Measurements from ENCODE around the gene BPNT1.

Gene BPNT1

DNA sequence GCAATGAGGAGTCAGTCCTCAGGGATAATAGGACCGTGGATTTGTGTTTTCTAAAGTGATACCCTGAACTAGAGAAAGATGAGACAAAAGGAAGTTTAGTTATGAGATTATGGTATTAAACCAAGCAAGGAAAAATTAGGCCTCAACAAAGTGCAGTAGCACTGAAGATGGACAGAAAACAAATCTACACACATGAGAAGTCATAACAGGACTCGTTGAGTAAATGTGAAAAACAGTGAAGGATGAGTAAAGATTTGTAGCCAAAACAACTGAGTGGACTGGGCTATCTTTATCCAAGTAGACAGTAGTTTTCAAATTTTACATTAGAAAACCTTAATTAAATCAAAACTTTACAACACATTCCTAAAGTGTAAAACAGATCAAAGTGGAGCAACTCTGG, 58.3 kb downstream of the BPNT1 start:
- DNase-seq (ENCODE audit: low spot score): no peak
- TF ChIP-seq, protein P1, sequence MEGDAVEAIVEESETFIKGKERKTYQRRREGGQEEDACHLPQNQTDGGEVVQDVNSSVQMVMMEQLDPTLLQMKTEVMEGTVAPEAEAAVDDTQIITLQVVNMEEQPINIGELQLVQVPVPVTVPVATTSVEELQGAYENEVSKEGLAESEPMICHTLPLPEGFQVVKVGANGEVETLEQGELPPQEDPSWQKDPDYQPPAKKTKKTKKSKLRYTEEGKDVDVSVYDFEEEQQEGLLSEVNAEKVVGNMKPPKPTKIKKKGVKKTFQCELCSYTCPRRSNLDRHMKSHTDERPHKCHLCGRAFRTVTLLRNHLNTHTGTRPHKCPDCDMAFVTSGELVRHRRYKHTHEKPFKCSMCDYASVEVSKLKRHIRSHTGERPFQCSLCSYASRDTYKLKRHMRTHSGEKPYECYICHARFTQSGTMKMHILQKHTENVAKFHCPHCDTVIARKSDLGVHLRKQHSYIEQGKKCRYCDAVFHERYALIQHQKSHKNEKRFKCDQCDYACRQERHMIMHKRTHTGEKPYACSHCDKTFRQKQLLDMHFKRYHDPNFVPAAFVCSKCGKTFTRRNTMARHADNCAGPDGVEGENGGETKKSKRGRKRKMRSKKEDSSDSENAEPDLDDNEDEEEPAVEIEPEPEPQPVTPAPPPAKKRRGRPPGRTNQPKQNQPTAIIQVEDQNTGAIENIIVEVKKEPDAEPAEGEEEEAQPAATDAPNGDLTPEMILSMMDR (IDR thresholded peaks at IDR 0.05; ENCODE audit: extremely low read depth, missing control alignments): no peak

GRCh38 chr1:220028346-220028895, 61.2 kb downstream of the BPNT1 start:
- DNase-seq (ENCODE audit: low spot score): no peak
- TF ChIP-seq, protein P1 (IDR thresholded peaks at IDR 0.05; ENCODE audit: extremely low read depth, missing control alignments): no peak

DNA sequence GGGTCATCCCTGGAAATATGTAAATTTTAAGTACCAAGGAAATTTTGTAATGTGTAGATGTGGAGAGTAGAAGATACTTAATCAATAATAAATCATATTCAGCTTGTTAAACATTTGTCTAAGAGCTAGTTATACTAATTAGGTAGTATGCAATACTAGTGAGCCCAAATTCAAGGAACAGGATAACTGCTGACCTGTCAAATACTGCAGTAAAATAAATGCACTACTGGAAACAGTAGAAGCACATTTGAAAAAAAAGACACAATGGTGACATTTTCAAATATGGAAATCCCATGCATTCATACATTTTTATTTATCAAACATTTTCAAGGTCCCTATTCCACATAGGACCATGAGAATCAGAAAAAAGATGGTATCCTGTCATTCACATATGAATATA, 70.5 kb downstream of the BPNT1 start:
- TF ChIP-seq, protein P1 (IDR thresholded peaks at IDR 0.05; ENCODE audit: extremely low read depth, missing control alignments): no peak
- DNase-seq (ENCODE audit: low spot score): no peak

DNA sequence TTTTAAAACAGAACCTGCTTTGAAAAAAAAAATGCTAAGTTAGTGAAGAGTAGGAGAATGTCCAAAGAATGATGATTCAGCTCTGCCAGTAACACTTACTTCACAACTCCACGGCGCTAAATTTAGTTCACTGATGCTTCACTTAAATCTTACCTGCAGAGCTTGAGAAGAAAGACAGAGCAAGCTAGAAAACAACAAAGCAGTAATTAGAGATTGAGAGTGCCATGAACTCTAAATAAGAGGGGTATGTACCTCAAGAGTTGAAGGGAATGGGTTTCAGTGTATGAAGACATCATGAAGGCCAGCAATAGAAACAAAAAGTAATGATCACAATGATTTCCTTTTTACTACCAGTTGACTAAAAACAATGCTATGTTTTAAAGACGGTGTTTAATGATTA, 76.1 kb downstream of the BPNT1 start:
- peak; percentile 12 for DNase-seq (ENCODE audit: low spot score)
- TF ChIP-seq, protein P1 (IDR thresholded peaks at IDR 0.05; ENCODE audit: extremely low read depth, missing control alignments): no peak

- DNase-seq (ENCODE audit: low spot score): no peak
- TF ChIP-seq, protein P1 (IDR thresholded peaks at IDR 0.05; ENCODE audit: extremely low read depth, missing control alignments): no peak
Measured at GRCh38 chr1:220012259-220012658, 77.3 kb downstream of the BPNT1 start.

- TF ChIP-seq, protein P1 (IDR thresholded peaks at IDR 0.05; ENCODE audit: extremely low read depth, missing control alignments): no peak
- no peak for DNase-seq (ENCODE audit: low spot score)
Measured at GRCh38 chr1:220011620-220012019, 78.0 kb downstream of the BPNT1 start.
